H1 (cell line): ENCODE measurements around the gene SEC16A. TPM values are rescaled to one million over a fixed set of nuclear protein-coding genes. Genes with fewer than 3 reads are reported as not detected.

ENCODE experiments used
- CTCF ChIA-PET: fragments of 300-600 bp; sonication (Branson Sonifier 250); formaldehyde crosslinking; loops from one replicate; lab custom pipeline; 2021; ENCODE audit not compliant: partially characterized antibody; lab: Charles Lee
- POLR2A ChIA-PET: fragments of 300-600 bp; sonication (Branson Sonifier 250); formaldehyde crosslinking; loops from one replicate; lab custom pipeline; 2021; ENCODE audit warnings: inconsistent platforms; ENCODE audit not compliant: partially characterized antibody; lab: Charles Lee
- DNase-seq, 2 experiments: peaks; one replicate each; pipeline versions ENCODE4 v3.0.0 to v3.0.0-alpha.2; 2010 to 2022; ENCODE audit warnings: low spot score in 2 of 2, low read depth in 1 of 2, mixed read lengths in 1 of 2
- FAIRE-seq: peaks from 2 replicates; lab custom pipeline; 2011; peaks lifted over from hg19 to GRCh38; lab: Jason Lieb, UNC
- H2AFZ ChIP-seq: 2 replicates; pipeline ENCODE4 v1.8.1; 2012; ENCODE audit warnings: low read length, inconsistent platforms
- H2AK5ac ChIP-seq: 2 replicates; pipeline ENCODE4 v1.6.1; 2013; ENCODE audit warnings: low read depth, low read length
- H2BK120ac ChIP-seq: replicated peaks from 2 replicates; pipeline ENCODE3; 2013; ENCODE audit warnings: low read depth, low read length, inconsistent platforms
- H2BK12ac ChIP-seq: 2 replicates; pipeline ENCODE4 v1.6.1; 2013; ENCODE audit warnings: low read depth, low read length
- H2BK15ac ChIP-seq: 2 replicates; pipeline ENCODE4 v1.6.1; 2013; ENCODE audit warnings: low read length
- H2BK20ac ChIP-seq: 2 replicates; pipeline ENCODE4 v1.6.1; 2013; ENCODE audit warnings: low read length
- H2BK5ac ChIP-seq: 2 replicates; pipeline ENCODE4 v1.6.1; 2013; ENCODE audit warnings: low read depth, low read length
- H3K14ac ChIP-seq: 2 replicates; pipeline ENCODE4 v1.6.1; 2013; ENCODE audit warnings: inconsistent platforms; ENCODE audit not compliant: insufficient read length
- H3K18ac ChIP-seq: 2 replicates; pipeline ENCODE4 v1.6.1; 2013; ENCODE audit warnings: low read length; ENCODE audit errors: extremely low read depth
- H3K23ac ChIP-seq: 2 replicates; pipeline ENCODE4 v1.6.1; 2013; ENCODE audit warnings: inconsistent platforms; ENCODE audit not compliant: insufficient read length
- H3K23me2 ChIP-seq: 2 replicates; pipeline ENCODE4 v1.6.1; 2013; ENCODE audit warnings: low read depth, low read length
- H3K27ac ChIP-seq: 2 replicates; pipeline ENCODE4 v1.6.1; 2011; ENCODE audit warnings: low read depth, low read length, inconsistent platforms
- H3K27me3 ChIP-seq, 4 experiments: replicated peaks in 1 of 4; 1 replicate in 1 of 4; 2 replicates in 3 of 4; pipeline versions ENCODE4 v1.6.1 to v1.8.1; 2011 to 2013; ENCODE audit warnings: low read length in 3 of 4, mild to moderate bottlenecking in 3 of 4, inconsistent platforms in 2 of 4, mixed read lengths in 2 of 4, moderate library complexity in 1 of 4; ENCODE audit not compliant: control insufficient read depth in 3 of 4, insufficient read depth in 3 of 4; ENCODE audit errors: extremely low read depth in 1 of 4
- H3K36me3 ChIP-seq, 4 experiments: 2 replicates each; pipeline versions ENCODE4 v1.6.1 to v1.8.1; 2011 to 2013; ENCODE audit warnings: mild to moderate bottlenecking in 4 of 4, low read length in 3 of 4, moderate library complexity in 2 of 4, control low read depth in 1 of 4, inconsistent platforms in 1 of 4; ENCODE audit not compliant: insufficient read depth in 4 of 4, control insufficient read depth in 2 of 4
- H3K4ac ChIP-seq: replicated peaks from 2 replicates; pipeline ENCODE3; 2013; ENCODE audit warnings: low read length, low read depth, mixed read lengths, inconsistent platforms; ENCODE audit not compliant: insufficient read length
- H3K4me1 ChIP-seq, 4 experiments: replicated peaks in 1 of 4; 1 replicate in 1 of 4; 2 replicates in 3 of 4; pipeline versions ENCODE4 v1.6.1 to v1.8.1; 2011 to 2013; ENCODE audit warnings: low read length in 3 of 4, inconsistent platforms in 2 of 4, mixed read lengths in 1 of 4; ENCODE audit not compliant: insufficient read depth in 4 of 4, control insufficient read depth in 3 of 4
- H3K4me2 ChIP-seq, 2 experiments: 2 replicates each; pipeline versions ENCODE4 v1.6.1 to v1.8.1; 2011 to 2013; ENCODE audit warnings: low read depth in 2 of 2, low read length in 2 of 2, control low read depth in 1 of 2, inconsistent platforms in 1 of 2, mild to moderate bottlenecking in 1 of 2; ENCODE audit not compliant: insufficient read depth in 1 of 2
- H3K4me3 ChIP-seq, 4 experiments: fragments of 200-600, 300-600 bp in 1 of 4; sonication (generic), shearing (Covaris generic), sonication (Bioruptor Twin) in 1 of 4; 2 replicates each; pipeline versions ENCODE4 v1.5.1 to v1.8.1; 2011 to 2016; ENCODE audit warnings: low read length in 4 of 4, low read depth in 3 of 4, control low read depth in 2 of 4, inconsistent platforms in 2 of 4, mild to moderate bottlenecking in 2 of 4, mixed read lengths in 1 of 4, moderate library complexity in 1 of 4; ENCODE audit not compliant: insufficient read depth in 2 of 4; ENCODE audit errors: extremely low read depth in 1 of 4
- H3K56ac ChIP-seq: replicated peaks from 2 replicates; pipeline ENCODE3; 2013; ENCODE audit warnings: low read depth, mild to moderate bottlenecking, mixed read lengths, low read length, inconsistent platforms; ENCODE audit not compliant: insufficient read length
- H3K79me1 ChIP-seq: 2 replicates; pipeline ENCODE4 v1.6.1; 2013; ENCODE audit warnings: low read depth, low read length, control low read depth
- H3K79me2 ChIP-seq, 2 experiments: 2 replicates each; pipeline versions ENCODE4 v1.6.1 to v1.8.1; 2012 to 2013; ENCODE audit warnings: low read length in 2 of 2, mild to moderate bottlenecking in 2 of 2, inconsistent platforms in 1 of 2; ENCODE audit not compliant: insufficient read depth in 2 of 2, control insufficient read depth in 1 of 2
- H3K9ac ChIP-seq, 4 experiments: replicated peaks in 1 of 4; 1 replicate in 1 of 4; 2 replicates in 3 of 4; pipeline versions ENCODE4 v1.6.1 to v1.8.1; 2011 to 2013; ENCODE audit warnings: low read depth in 3 of 4, low read length in 3 of 4, control low read depth in 2 of 4, mild to moderate bottlenecking in 2 of 4, moderate library complexity in 2 of 4, inconsistent platforms in 1 of 4; ENCODE audit errors: extremely low read depth in 1 of 4
- H3K9me3 ChIP-seq, 2 experiments: 2 replicates each; pipeline versions ENCODE4 v1.6.1 to v1.8.1; 2012 to 2013; ENCODE audit warnings: mild to moderate bottlenecking in 2 of 2, moderate library complexity in 2 of 2, control low read depth in 1 of 2, inconsistent platforms in 1 of 2, low read depth in 1 of 2, low read length in 1 of 2, mixed read lengths in 1 of 2; ENCODE audit not compliant: insufficient read depth in 2 of 2
- H4K20me1 ChIP-seq, 2 experiments: replicated peaks in 1 of 2; 2 replicates each; pipeline versions ENCODE3 to v1.8.1; 2011 to 2013; ENCODE audit warnings: inconsistent platforms in 2 of 2, low read length in 2 of 2, mild to moderate bottlenecking in 1 of 2; ENCODE audit not compliant: insufficient read depth in 2 of 2, control insufficient read depth in 1 of 2
- H4K5ac ChIP-seq: 2 replicates; pipeline ENCODE4 v1.6.1; 2013; ENCODE audit warnings: low read length, low read depth, mixed read lengths, inconsistent platforms; ENCODE audit not compliant: insufficient read length
- H4K8ac ChIP-seq: 2 replicates; pipeline ENCODE4 v1.8.0; 2013; ENCODE audit warnings: mild to moderate bottlenecking, moderate library complexity, low read length, inconsistent platforms; ENCODE audit not compliant: insufficient read depth; ENCODE audit errors: extremely low read depth
- H4K91ac ChIP-seq: replicated peaks from 2 replicates; pipeline ENCODE3; 2013; ENCODE audit warnings: low read length, mixed read lengths, inconsistent platforms; ENCODE audit not compliant: insufficient read length
- BCL11A ChIP-seq, 2 experiments: IDR thresholded peaks; one replicate each; pipeline ENCODE4 v1.6.1; 2011; ENCODE audit warnings: low read depth in 2 of 2, low read length in 2 of 2, mild to moderate bottlenecking in 2 of 2
- KDM4A ChIP-seq: IDR thresholded peaks from one replicate; pipeline ENCODE4 v1.7.1; 2012; ENCODE audit warnings: low read depth, mild to moderate bottlenecking, moderate library complexity, low read length, inconsistent platforms; ENCODE audit not compliant: severe bottlenecking
- RBBP5 ChIP-seq: IDR thresholded peaks from 2 replicates; pipeline ENCODE4 v1.7.1; 2012; ENCODE audit warnings: low read depth, mild to moderate bottlenecking, inconsistent platforms, low read length, moderate library complexity, borderline replicate concordance
- WGBS, 2 experiments: shearing (Covaris generic) in 1 of 2; methylation state at CpG; one replicate each; pipeline versions ENCODE4 v1.1.6 to v1.1.7; 2013 to 2015; ENCODE audit warnings: low lambda C conversion rate in 2 of 2, mixed read lengths in 2 of 2, inconsistent platforms in 1 of 2, low coverage in 1 of 2, missing lambda C conversion rate in 1 of 2; ENCODE audit not compliant: insufficient replicate concordance in 2 of 2, insufficient coverage in 1 of 2, insufficient read length in 1 of 2; ENCODE audit errors: extremely low coverage in 1 of 2, missing lambda C conversion rate in 1 of 2; 5-methylcytosine and 5-hydroxymethylcytosine counted together
- polyA plus RNA-seq, 7 experiments: library from polyadenylated mRNA; depleted of rRNA in 3 of 7; stranded (reverse) in 5 of 7; unstranded in 2 of 7; fragments of >200 nt in 5 of 7; fragments of 200-250 nt in 2 of 7; gene quantifications; 1 replicate in 5 of 7; 2 replicates in 1 of 7; 4 replicates in 1 of 7; pipeline versions ENCODE4 v1.2.1 to v1.2.3, GENCODE V29; 2011 to 2013; ENCODE audit warnings: missing spikeins in 2 of 7, mixed read lengths in 2 of 7
- total RNA-seq: library from RNA; stranded (reverse); fragmentation: NEBNext Ultra II Directional; extraction: Animal tissue kit (Norgen Biotek cat#: 25700); gene quantifications from 2 replicates; pipeline ENCODE4 v1.2.1, GENCODE V29; 2021

Gene SEC16A
- total and polyA plus RNA-seq, 2 of the 8 experiments (the other 6 are each of a cell fraction or from before 2014, with no cell fraction given) = 21.6 to 49.0 TPM

DNA sequence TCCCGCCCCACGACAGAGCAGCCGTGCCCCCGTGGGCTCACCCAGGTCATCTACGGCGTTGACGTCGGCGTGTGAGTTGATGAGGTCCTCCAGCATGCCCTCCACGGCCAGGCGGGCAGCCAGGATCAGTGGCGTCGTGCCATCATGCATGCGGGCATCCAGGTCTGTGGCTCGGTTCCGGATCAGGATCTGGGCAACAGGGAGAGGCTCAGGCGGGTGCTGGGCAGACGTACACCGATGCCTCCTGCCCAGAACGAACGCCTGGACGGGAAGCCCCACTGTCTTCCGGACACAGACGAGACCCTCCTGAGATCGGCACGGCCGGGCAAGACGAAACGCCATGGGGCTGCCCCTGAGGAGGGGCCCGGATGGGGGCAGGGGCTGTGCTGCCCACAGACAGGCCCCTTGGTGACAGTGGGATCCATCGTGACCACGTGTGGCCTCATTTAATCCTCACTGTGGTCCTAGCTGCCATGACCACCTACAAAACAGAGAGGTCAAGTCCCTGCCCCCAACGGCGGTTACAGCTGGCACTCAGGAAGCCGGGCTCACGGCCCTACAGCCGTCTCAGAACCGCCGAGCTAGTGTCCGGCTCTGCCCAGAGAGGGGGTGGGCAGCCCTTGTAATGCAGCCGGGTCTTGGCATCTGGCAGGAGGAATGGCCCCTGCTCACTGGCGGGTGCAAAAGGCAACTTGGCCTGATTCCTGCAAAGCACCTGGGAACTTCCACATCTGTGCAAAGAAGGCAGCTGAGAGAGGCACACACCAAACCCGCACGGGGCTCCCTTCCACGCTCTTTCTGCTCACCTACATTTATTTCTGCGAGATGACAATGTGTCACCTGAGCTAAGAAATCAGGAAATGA is 16.5 kb upstream of the SEC16A start:
- H2AK5ac ChIP-seq = no peak overlapping the region
- H2BK12ac ChIP-seq = no peak overlapping the region
- no peak overlapping the region for H3K27ac ChIP-seq
- H3K9me3 ChIP-seq = no peaks in the 10 kb centered on the region
- H3K27me3 ChIP-seq = no peaks in the 10 kb centered on the region
- 91% methylated on average over 31 of the region's 46 CpGs; no CpG with 5 or more reads in 1 of the 2 experiments for WGBS, 2 experiments
- FAIRE-seq (no peak), DNase-seq (no peak)
- no peak overlapping the region; the same call in 1 of the 2 replicates for H4K8ac ChIP-seq
- no peak overlapping the region for H2BK20ac ChIP-seq
- H3K4me1 ChIP-seq = no peaks in the 10 kb centered on the region
- H3K23me2 ChIP-seq = no peaks in the 10 kb centered on the region
- TF ChIP-seq KDM4A (no peak), BCL11A (IDR thresholded peaks at IDR 0.05; ENCODE audit: low read depth in 2 of 2, low read length in 2 of 2) (no peak), RBBP5 (no peak)
- H2BK120ac ChIP-seq = no peak overlapping the region
- H3K79me1 ChIP-seq = no peaks in the 10 kb centered on the region
- H2BK15ac ChIP-seq = no peak overlapping the region
- H3K4me3 ChIP-seq = no peak overlapping the region
- peaks cover 12 to 76% (median 35%) of the 10 kb centered on the region in 4 experiments; a peak in 6 of 8 replicates for H3K36me3 ChIP-seq
- no peak overlapping the region for H3K9ac ChIP-seq
- no peak overlapping the region for H3K14ac ChIP-seq
- H3K79me2 ChIP-seq = no peaks in the 10 kb centered on the region
- no peak overlapping the region for H4K91ac ChIP-seq
- ChIA-PET CTCF (interaction anchor here (0.9 to 4.8 kb wide), 7 partner anchors 12 to 146 kb away, joined by 3 to 47 read pairs (median 3); no protein-coding TSS in a partner anchor), POLR2A (interaction anchor here (2.0 kb wide), 1 partner anchor 9 kb away, joined by 6 read pairs; no protein-coding TSS in a partner anchor)
- peaks cover 0 to 21% of the 10 kb centered on the region in 2 experiments for H4K20me1 ChIP-seq
- H3K18ac ChIP-seq = no peak overlapping the region
- H3K4me2 ChIP-seq = no peak overlapping the region
- H2BK5ac ChIP-seq = peak overlapping the region; percentile 24; the same call in 1 of the 2 replicates
- H4K5ac ChIP-seq = no peak overlapping the region
- no peak overlapping the region for H2AFZ ChIP-seq
- no peak overlapping the region for H3K23ac ChIP-seq
- no peak overlapping the region for H3K56ac ChIP-seq
- no peak overlapping the region for H3K4ac ChIP-seq
